ENCODE results near the gene LOXHD1.

Gene LOXHD1

GRCh38 chr18:46519870-46520269, 137.2 kb downstream of the LOXHD1 start:
- Mint-ChIP-seq H3K27me3 (peaks cover 1% of the 10 kb centered on the region), H3K9me3 (no peaks in the 10 kb centered on the region), H3K27ac (no peak overlapping the region), H3K4me1 (no peaks in the 10 kb centered on the region), H3K4me3 (no peak overlapping the region)
- no peak for DNase-seq
- ATAC-seq, result no peak

DNA sequence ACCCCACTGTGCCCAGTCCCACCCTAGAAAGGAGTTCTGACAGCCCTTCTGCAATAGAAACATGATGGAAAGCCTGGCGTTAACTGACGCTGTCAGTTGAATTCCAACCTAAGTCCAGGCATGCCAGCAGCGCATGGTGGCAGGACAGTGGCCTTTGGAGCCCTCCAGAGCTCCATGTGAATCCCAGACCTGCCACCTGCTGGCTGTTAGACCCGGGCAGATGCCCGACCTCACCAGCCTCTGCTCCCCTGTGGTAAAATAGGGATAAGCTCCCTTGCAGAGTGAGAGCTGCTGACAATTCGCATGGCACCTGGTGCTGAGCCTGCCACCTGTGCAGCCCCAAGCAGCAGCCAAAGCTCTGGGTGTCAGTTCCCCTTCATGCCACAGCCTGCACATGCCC, 138.6 kb downstream of the LOXHD1 start:
- H3K4me3 Mint-ChIP-seq, result no peak overlapping the region
- no peak for DNase-seq
- no peak overlapping the region for H3K27ac Mint-ChIP-seq
- H3K9me3 Mint-ChIP-seq, result peaks cover 0 to 1% of the 10 kb centered on the region in 2 donors
- no peaks in the 10 kb centered on the region for H3K27me3 Mint-ChIP-seq
- H3K4me1 Mint-ChIP-seq, result no peaks in the 10 kb centered on the region
- no peak for ATAC-seq

DNA sequence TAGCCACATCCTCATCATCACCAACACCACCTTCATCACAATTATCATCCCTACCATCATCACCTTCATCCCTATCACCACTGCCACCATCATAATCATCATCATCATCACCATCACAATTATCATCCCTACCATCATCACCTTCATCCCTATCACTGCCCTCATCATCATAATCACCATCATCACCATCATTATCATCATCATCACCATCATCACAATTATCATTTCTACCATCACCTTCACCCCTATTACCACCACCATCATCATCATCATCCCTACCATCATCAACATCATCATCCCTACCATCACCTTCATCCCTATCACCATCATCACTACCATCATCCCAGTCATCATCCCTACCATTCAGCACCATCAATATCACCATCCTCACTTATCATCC, 140.5 kb downstream of the LOXHD1 start:
- H3K4me3 Mint-ChIP-seq, result no peak overlapping the region
- H3K4me1 Mint-ChIP-seq, result no peaks in the 10 kb centered on the region
- no peak for ATAC-seq
- peaks cover 8 to 16% of the 10 kb centered on the region in 2 donors for H3K9me3 Mint-ChIP-seq
- H3K27me3 Mint-ChIP-seq, result peaks cover 12% of the 10 kb centered on the region
- DNase-seq, result no peak
- no peak overlapping the region for H3K27ac Mint-ChIP-seq

DNA sequence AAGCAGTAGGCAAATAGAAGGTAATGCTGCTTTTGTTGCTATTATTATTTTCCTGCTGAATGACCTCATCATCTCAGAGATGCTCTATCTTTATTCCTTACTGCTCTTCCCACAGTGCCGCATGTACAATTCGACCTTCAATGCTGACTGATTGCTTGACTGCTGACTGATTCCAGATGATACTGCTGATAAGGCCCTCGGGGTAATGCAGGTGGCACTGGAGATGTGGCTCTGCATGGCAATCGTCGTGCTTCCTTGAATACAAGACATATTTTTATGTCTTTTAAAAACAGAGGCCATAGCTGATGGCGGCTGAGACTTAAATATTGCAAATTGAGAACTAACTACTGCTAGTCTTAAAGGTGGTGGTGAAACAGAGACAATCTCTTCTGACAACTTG, 146.6 kb downstream of the LOXHD1 start:
- ATAC-seq (no peak), DNase-seq (no peak)
- Mint-ChIP-seq H3K4me3 (no peak overlapping the region), H3K9me3 (peaks cover 8 to 16% of the 10 kb centered on the region in 2 donors), H3K4me1 (no peaks in the 10 kb centered on the region), H3K27ac (no peak overlapping the region), H3K27me3 (peaks cover 19% of the 10 kb centered on the region)

GRCh38 chr18:46509530-46509929, 147.5 kb downstream of the LOXHD1 start:
- H3K4me1 Mint-ChIP-seq, result no peaks in the 10 kb centered on the region
- H3K4me3 Mint-ChIP-seq, result no peak overlapping the region
- H3K27ac Mint-ChIP-seq, result no peak overlapping the region
- ATAC-seq, result no peak
- no peak for DNase-seq
- H3K27me3 Mint-ChIP-seq, result peaks cover 19% of the 10 kb centered on the region
- H3K9me3 Mint-ChIP-seq, result peaks cover 8 to 16% of the 10 kb centered on the region in 2 donors

GRCh38 chr18:46506974-46507586, 149.9 kb downstream of the LOXHD1 start:
- H3K4me1 Mint-ChIP-seq, result no peaks in the 10 kb centered on the region

GRCh38 chr18:46502444-46502843, 154.6 kb downstream of the LOXHD1 start:
- DNase-seq, result no peak
- Mint-ChIP-seq H3K27me3 (no peaks in the 10 kb centered on the region), H3K9me3 (peaks cover 3 to 5% of the 10 kb centered on the region in 2 donors), H3K4me3 (no peak overlapping the region), H3K27ac (no peak overlapping the region), H3K4me1 (no peaks in the 10 kb centered on the region)
- ATAC-seq, result no peak

More at GRCh38 chr18:46506974-46507586, 149.9 kb downstream of the LOXHD1 start:
- DNase-seq, result no peak
- no peak for ATAC-seq
- H3K27me3 Mint-ChIP-seq, result peaks cover 7% of the 10 kb centered on the region
- peaks cover 0 to 2% of the 10 kb centered on the region in 2 donors for H3K9me3 Mint-ChIP-seq
- H3K27ac Mint-ChIP-seq, result no peak overlapping the region
- no peak overlapping the region for H3K4me3 Mint-ChIP-seq

GRCh38 chr18:46497129-46497528, 159.9 kb downstream of the LOXHD1 start:
- H3K27me3 Mint-ChIP-seq, result no peaks in the 10 kb centered on the region
- H3K4me3 Mint-ChIP-seq, result no peak overlapping the region
- peaks cover 16 to 22% of the 10 kb centered on the region in 2 donors for H3K9me3 Mint-ChIP-seq
- DNase-seq (peak; percentile 10 to 13), ATAC-seq (no peak)
- no peaks in the 10 kb centered on the region for H3K4me1 Mint-ChIP-seq
- no peak overlapping the region for H3K27ac Mint-ChIP-seq

GRCh38 chr18:46488471-46489213, 168.4 kb downstream of the LOXHD1 start:
- Mint-ChIP-seq H3K27me3 (no peaks in the 10 kb centered on the region), H3K9me3 (peaks cover 12 to 17% of the 10 kb centered on the region in 2 donors), H3K27ac (no peak overlapping the region), H3K4me3 (no peak overlapping the region), H3K4me1 (no peaks in the 10 kb centered on the region)
- DNase-seq (no peak), ATAC-seq (no peak)

GRCh38 chr18:46485675-46486194, 171.3 kb downstream of the LOXHD1 start:
- H3K4me3 Mint-ChIP-seq, result no peak overlapping the region
- H3K9me3 Mint-ChIP-seq, result no peaks in the 10 kb centered on the region
- no peaks in the 10 kb centered on the region for H3K27me3 Mint-ChIP-seq
- DNase-seq, result no peak
- no peak overlapping the region for H3K27ac Mint-ChIP-seq
- ATAC-seq, result no peak
- H3K4me1 Mint-ChIP-seq, result no peaks in the 10 kb centered on the region

- no peaks in the 10 kb centered on the region for H3K4me1 Mint-ChIP-seq
- DNase-seq, result no peak
- no peak overlapping the region for H3K27ac Mint-ChIP-seq
- H3K4me3 Mint-ChIP-seq, result no peak overlapping the region
- no peak for ATAC-seq
- no peaks in the 10 kb centered on the region for H3K27me3 Mint-ChIP-seq
- no peaks in the 10 kb centered on the region for H3K9me3 Mint-ChIP-seq
Measured at GRCh38 chr18:46484971-46485370, 172.0 kb downstream of the LOXHD1 start.

GRCh38 chr18:46482831-46483230, 174.2 kb downstream of the LOXHD1 start:
- ATAC-seq (no peak), DNase-seq (no peak)
- no peak overlapping the region for H3K4me3 Mint-ChIP-seq
- no peak overlapping the region for H3K27ac Mint-ChIP-seq
- H3K4me1 Mint-ChIP-seq, result no peaks in the 10 kb centered on the region
- no peaks in the 10 kb centered on the region for H3K9me3 Mint-ChIP-seq
- peaks cover 6% of the 10 kb centered on the region for H3K27me3 Mint-ChIP-seq

GRCh38 chr18:46481847-46482245, 175.2 kb downstream of the LOXHD1 start:
- Mint-ChIP-seq H3K9me3 (no peaks in the 10 kb centered on the region), H3K4me1 (no peaks in the 10 kb centered on the region), H3K27ac (no peak overlapping the region), H3K4me3 (no peak overlapping the region), H3K27me3 (peaks cover 7% of the 10 kb centered on the region)
- DNase-seq (no peak), ATAC-seq (no peak)

DNA sequence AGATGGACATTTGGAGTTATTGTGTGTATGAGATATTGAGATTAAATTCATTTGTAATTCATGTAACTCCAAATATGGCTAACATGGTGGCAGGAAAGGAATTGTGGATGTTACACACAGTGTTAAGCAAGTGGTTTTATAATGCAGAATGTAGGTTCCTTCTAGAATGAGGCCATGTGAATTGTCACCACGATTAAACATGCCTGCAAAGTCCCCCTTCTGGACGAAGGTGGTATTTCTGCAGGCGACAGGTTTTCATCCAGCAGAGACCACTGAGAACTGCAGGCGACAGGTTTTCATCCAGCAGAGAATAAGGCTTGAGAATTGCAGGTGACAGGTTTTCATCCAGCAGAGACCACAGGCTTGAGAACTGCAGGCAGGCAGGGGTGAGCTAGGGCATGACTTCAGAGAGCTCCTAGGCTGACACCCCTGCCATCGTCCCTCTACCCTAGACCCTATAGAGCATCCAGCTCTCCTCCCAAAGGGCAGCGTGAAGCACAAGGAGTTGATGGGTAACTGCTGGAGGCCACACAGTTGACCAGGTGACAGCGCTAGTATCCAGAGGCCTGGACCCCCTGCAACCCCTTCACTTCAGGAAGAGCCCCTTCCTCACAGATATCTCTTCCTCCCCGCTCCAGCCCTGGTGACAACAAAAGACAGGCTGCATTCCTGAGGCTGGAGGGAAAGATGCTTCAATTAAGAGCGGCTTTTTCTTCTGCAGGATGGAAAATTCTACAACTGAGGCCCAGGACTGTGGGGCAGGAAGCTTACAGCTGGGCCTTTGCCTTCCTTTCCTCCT, 175.8 kb downstream of the LOXHD1 start:
- Mint-ChIP-seq H3K4me3 (no peak overlapping the region), H3K27ac (no peak overlapping the region), H3K9me3 (no peaks in the 10 kb centered on the region), H3K27me3 (peaks cover 7% of the 10 kb centered on the region), H3K4me1 (no peaks in the 10 kb centered on the region)
- DNase-seq (peak; percentile 50 to 52), ATAC-seq (peak; percentile 64)

GRCh38 chr18:46480226-46480625, 176.8 kb downstream of the LOXHD1 start:
- Mint-ChIP-seq H3K4me3 (no peak overlapping the region), H3K27ac (no peak overlapping the region)

DNA sequence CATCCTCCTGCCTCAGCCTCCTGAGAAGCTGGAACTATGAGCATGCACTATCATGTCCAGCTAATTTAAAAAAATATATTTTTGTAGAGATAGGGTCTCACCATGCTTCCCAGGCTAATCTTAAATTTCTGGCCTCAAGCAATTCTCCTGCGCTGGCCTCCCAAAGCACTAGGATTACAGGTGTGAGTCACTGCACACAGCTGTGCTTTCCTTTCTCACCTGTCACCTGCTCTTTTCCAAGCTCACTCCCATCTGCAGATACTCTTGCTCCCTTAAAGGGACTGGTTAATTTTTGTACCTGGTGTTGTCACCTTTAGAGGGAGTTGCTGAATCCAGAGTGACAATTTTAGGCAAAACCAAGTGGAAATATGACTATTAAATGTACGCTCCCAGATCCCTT, 178.2 kb downstream of the LOXHD1 start:
- no peak overlapping the region for H3K27ac Mint-ChIP-seq
- no peak overlapping the region for H3K4me3 Mint-ChIP-seq
- ATAC-seq (no peak), DNase-seq (no peak)
- H3K9me3 Mint-ChIP-seq, result no peaks in the 10 kb centered on the region
- peaks cover 7% of the 10 kb centered on the region for H3K27me3 Mint-ChIP-seq
- peaks cover 12% of the 10 kb centered on the region for H3K4me1 Mint-ChIP-seq

More at GRCh38 chr18:46480226-46480625, 176.8 kb downstream of the LOXHD1 start:
- H3K27me3 Mint-ChIP-seq, result peaks cover 7% of the 10 kb centered on the region
- peaks cover 3% of the 10 kb centered on the region for H3K4me1 Mint-ChIP-seq
- H3K9me3 Mint-ChIP-seq, result no peaks in the 10 kb centered on the region
- no peak for DNase-seq
- no peak for ATAC-seq

Data from stimulated activated naive CD8-positive, alpha-beta T cell treated with anti-CD3 and anti-CD28 coated beads, Interleukin-15, amount 100 ng/mL, for 72 hours (primary cell).